ENCODE results near the gene PPP2R5C. TPM values are rescaled to one million over a fixed set of nuclear protein-coding genes. Genes with fewer than 3 reads are reported as not detected.

Gene PPP2R5C
- total and polyA plus RNA-seq, 9 of the 15 experiments (the other 6 are each of a cell fraction or from before 2014, with no cell fraction given): 284 to 617 (median 395) TPM

DNA sequence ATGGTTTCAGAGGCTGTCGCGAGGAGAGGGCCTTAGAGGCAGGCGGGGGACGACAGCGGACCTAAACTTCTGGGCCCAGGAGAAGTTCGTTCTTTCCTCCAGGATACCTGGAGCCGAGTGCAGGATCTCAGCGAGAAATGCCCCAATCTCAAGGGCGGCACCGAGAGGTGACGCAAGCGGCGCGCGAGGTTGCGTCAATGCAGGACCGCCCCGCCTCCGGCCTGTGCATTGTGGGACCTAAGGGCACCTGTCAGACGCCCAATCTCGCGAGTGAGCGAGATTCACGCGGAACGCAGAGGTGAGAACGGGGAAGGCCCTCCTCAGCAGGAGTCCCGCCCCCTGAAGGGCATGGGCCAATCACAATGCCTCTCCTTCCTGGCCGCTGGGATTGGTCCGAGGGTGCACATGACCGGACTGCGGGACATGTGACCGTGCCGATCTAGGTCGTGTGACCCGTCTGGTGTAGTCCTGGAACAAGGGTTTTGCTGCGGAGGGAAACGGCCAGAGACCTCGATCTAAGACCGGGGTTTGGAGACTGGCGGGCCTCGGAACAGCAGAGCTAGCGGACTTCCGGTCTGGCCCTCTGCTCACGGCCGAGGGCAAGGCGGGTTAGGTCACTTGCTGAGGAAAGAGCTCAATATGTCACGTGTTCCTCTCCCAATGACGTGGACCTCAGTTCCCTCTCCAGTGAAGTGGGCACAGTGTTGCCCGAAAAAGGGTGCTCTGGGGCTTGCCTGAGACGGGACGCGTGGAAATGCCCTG is 186.6 kb downstream of the PPP2R5C start (continued):
- TF ChIP-seq, protein P1, sequence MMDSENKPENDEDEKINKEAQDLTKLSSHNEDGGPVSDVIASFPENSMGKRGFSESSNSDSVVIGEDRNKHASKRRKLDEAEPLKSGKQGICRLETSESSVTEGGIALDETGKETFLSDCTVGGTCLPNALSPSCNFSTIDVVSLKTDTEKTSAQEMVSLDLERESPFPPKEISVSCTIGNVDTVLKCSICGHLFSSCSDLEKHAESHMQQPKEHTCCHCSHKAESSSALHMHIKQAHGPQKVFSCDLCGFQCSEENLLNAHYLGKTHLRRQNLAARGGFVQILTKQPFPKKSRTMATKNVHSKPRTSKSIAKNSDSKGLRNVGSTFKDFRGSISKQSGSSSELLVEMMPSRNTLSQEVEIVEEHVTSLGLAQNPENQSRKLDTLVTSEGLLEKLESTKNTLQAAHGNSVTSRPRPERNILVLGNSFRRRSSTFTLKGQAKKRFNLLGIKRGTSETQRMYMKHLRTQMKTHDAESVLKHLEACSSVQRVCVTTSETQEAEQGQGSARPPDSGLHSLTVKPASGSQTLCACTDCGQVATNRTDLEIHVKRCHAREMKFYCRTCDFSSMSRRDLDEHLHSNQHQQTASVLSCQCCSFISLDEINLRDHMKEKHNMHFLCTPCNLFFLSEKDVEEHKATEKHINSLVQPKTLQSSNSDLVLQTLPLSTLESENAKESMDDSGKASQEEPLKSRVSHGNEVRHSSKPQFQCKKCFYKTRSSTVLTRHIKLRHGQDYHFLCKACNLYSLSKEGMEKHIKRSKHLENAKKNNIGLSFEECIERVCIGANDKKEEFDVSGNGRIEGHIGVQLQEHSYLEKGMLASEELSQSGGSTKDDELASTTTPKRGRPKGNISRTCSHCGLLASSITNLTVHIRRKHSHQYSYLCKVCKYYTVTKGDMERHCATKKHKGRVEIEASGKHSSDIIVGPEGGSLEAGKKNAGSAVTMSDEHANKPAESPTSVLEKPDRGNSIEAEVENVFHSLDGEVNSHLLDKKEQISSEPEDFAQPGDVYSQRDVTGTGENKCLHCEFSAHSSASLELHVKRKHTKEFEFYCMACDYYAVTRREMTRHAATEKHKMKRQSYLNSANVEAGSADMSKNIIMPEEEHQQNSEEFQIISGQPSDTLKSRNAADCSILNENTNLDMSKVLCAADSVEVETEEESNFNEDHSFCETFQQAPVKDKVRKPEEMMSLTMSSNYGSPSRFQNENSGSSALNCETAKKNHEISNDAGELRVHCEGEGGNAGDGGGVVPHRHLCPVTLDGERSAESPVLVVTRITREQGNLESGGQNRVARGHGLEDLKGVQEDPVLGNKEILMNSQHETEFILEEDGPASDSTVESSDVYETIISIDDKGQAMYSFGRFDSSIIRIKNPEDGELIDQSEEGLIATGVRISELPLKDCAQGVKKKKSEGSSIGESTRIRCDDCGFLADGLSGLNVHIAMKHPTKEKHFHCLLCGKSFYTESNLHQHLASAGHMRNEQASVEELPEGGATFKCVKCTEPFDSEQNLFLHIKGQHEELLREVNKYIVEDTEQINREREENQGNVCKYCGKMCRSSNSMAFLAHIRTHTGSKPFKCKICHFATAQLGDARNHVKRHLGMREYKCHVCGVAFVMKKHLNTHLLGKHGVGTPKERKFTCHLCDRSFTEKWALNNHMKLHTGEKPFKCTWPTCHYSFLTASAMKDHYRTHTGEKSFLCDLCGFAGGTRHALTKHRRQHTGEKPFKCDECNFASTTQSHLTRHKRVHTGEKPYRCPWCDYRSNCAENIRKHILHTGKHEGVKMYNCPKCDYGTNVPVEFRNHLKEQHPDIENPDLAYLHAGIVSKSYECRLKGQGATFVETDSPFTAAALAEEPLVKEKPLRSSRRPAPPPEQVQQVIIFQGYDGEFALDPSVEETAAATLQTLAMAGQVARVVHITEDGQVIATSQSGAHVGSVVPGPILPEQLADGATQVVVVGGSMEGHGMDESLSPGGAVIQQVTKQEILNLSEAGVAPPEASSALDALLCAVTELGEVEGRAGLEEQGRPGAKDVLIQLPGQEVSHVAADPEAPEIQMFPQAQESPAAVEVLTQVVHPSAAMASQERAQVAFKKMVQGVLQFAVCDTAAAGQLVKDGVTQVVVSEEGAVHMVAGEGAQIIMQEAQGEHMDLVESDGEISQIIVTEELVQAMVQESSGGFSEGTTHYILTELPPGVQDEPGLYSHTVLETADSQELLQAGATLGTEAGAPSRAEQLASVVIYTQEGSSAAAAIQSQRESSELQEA (IDR thresholded peaks at IDR 0.05; ENCODE audit: low read depth): no peak
- no peak for TF ChIP-seq PPARD (CRISPR knock-in tag; IDR thresholded peaks at IDR 0.05)
- TF ChIP-seq SNRNP70 (optimal IDR thresholded peaks at IDR 0.05; ENCODE audit: low read depth, low read length): no peak
- peak in 1 of 2 experiments; percentile 84; a peak in 2 of 4 replicates for TF ChIP-seq TEAD1 (CRISPR knock-in tag; IDR thresholded peaks at IDR 0.05)
- peak; percentile 99 for TF ChIP-seq RBM25 (IDR thresholded peaks at IDR 0.05; ENCODE audit: low read depth, low read length, severe bottlenecking)
- TF ChIP-seq, protein P2, sequence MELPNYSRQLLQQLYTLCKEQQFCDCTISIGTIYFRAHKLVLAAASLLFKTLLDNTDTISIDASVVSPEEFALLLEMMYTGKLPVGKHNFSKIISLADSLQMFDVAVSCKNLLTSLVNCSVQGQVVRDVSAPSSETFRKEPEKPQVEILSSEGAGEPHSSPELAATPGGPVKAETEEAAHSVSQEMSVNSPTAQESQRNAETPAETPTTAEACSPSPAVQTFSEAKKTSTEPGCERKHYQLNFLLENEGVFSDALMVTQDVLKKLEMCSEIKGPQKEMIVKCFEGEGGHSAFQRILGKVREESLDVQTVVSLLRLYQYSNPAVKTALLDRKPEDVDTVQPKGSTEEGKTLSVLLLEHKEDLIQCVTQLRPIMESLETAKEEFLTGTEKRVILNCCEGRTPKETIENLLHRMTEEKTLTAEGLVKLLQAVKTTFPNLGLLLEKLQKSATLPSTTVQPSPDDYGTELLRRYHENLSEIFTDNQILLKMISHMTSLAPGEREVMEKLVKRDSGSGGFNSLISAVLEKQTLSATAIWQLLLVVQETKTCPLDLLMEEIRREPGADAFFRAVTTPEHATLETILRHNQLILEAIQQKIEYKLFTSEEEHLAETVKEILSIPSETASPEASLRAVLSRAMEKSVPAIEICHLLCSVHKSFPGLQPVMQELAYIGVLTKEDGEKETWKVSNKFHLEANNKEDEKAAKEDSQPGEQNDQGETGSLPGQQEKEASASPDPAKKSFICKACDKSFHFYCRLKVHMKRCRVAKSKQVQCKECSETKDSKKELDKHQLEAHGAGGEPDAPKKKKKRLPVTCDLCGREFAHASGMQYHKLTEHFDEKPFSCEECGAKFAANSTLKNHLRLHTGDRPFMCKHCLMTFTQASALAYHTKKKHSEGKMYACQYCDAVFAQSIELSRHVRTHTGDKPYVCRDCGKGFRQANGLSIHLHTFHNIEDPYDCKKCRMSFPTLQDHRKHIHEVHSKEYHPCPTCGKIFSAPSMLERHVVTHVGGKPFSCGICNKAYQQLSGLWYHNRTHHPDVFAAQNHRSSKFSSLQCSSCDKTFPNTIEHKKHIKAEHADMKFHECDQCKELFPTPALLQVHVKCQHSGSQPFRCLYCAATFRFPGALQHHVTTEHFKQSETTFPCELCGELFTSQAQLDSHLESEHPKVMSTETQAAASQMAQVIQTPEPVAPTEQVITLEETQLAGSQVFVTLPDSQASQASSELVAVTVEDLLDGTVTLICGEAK (IDR thresholded peaks at IDR 0.05): no peak
- TF ChIP-seq, protein P2 (CRISPR knock-in tag; IDR thresholded peaks at IDR 0.05): no peak
- TF ChIP-seq ARID1B (IDR thresholded peaks at IDR 0.05): peak; percentile 8; the same call in 1 of the 2 replicates
